ENCODE results near the gene LZTFL1. TPM values are rescaled to one million over a fixed set of nuclear protein-coding genes. Genes with fewer than 3 reads are reported as not detected.

Gene LZTFL1
- total RNA-seq, 1 experiment from 2014 or later = 21.0 TPM

GRCh38 chr3:45838466-45838865 lies 3.5 kb downstream of the LZTFL1 start:
- ChIA-PET POLR2A (no interaction called here), RAD21 (ENCODE audit: low non-redundant PET in 1 of 2, low total read pairs in 2 of 2, uncharacterized antibody in 2 of 2, unreplicated experiment in 2 of 2) (interaction anchor here in 1 of 2 experiments (0.5 kb wide), 1 partner anchor 61 kb away, joined by 3 read pairs; no protein-coding TSS in a partner anchor), CTCF (no interaction called here)
- H3K9me3 ChIP-seq (ENCODE audit: control insufficient read depth in 1 of 2, insufficient read depth in 1 of 2, low read depth in 1 of 2, low read length in 2 of 2) = no peaks in the 10 kb centered on the region
- H3K4me2 ChIP-seq (ENCODE audit: low read length) = no peak overlapping the region
- H3K9ac ChIP-seq (ENCODE audit: low read length) = no peak overlapping the region
- intact Hi-C loops (cut with micrococcal nuclease) = no loop called here
- DNase-seq (ENCODE audit: low read depth, low spot score) (no peak), ATAC-seq (no peak)
- H3K79me2 ChIP-seq (ENCODE audit: insufficient read depth, low read length) = no peaks in the 10 kb centered on the region
- no peak overlapping the region for H2AFZ ChIP-seq (ENCODE audit: low read depth, low read length, poor library complexity, severe bottlenecking)
- H3K4me3 ChIP-seq (replicated peaks in 1 of 2; ENCODE audit: low read depth in 1 of 2, low read length in 2 of 2) = no peak overlapping the region
- BruUV-seq (replicated peaks) = no TSS peak
- no peaks in the 10 kb centered on the region for H4K20me1 ChIP-seq (ENCODE audit: insufficient read depth)
- H3K36me3 ChIP-seq (ENCODE audit: control insufficient read depth in 1 of 2, insufficient read depth in 2 of 2, low read length in 2 of 2) = peaks cover 3 to 5% of the 10 kb centered on the region in 2 experiments; a peak in 2 of 4 replicates
- no peaks in the 10 kb centered on the region for H3K27me3 ChIP-seq (ENCODE audit: insufficient read depth, low read length)
- H3K4me1 ChIP-seq (ENCODE audit: control insufficient read depth in 1 of 2, insufficient read depth in 2 of 2, low read length in 2 of 2) = peaks cover 3 to 14% of the 10 kb centered on the region in 2 experiments; a peak in 3 of 4 replicates
- H3K27ac ChIP-seq (ENCODE audit: low read depth, low read length) = no peak overlapping the region
- no peaks in the 10 kb centered on the region for H3K9me2 ChIP-seq (ENCODE audit: insufficient read depth)
- TF ChIP-seq ZFX (IDR thresholded peaks at IDR 0.05) (no peak), CBX3 (IDR thresholded peaks at IDR 0.05; ENCODE audit: low read depth) (no peak), ATF3 (IDR thresholded peaks at IDR 0.05) (no peak)

- intact Hi-C loops (cut with micrococcal nuclease) = loop anchor here (1.0 to 5.0 kb wide), 4 partner anchors 71 to 795 kb away; no protein-coding TSS in a partner anchor
- ChIA-PET CTCF (interaction anchor here (0.7 to 3.0 kb wide), 13 partner anchors 8 to 792 kb away, joined by 3 to 65 read pairs (median 3); partner anchors contain the start of gene LZTFL1), POLR2A (interaction anchor here (1.0 kb wide), 1 partner anchor 10 kb away, joined by 3 read pairs; no protein-coding TSS in a partner anchor), RAD21 (ENCODE audit: low non-redundant PET in 1 of 2, low total read pairs in 2 of 2, uncharacterized antibody in 2 of 2, unreplicated experiment in 2 of 2) (interaction anchor here (0.6 to 1.7 kb wide), 3 partner anchors 72 to 320 kb away, joined by 3 to 14 read pairs (median 3); no protein-coding TSS in a partner anchor)
- H3K4me1 ChIP-seq (ENCODE audit: control insufficient read depth in 1 of 2, insufficient read depth in 2 of 2, low read length in 2 of 2) = no peaks in the 10 kb centered on the region
- no peak overlapping the region for H2AFZ ChIP-seq (ENCODE audit: low read depth, low read length, poor library complexity, severe bottlenecking)
- TF ChIP-seq CTCF (IDR thresholded peaks at IDR 0.05 in 2 of 3, conservative IDR thresholded peaks at IDR 0.05 in 1 of 3; ENCODE audit: borderline replicate concordance in 1 of 3, insufficient read depth in 1 of 3, low read depth in 2 of 3, low read length in 2 of 3) (peak; percentile 37 to 73 (median 57)), ZNF274 (IDR thresholded peaks at IDR 0.05; ENCODE audit: low read depth, low read length) (no peak), RAD21 (IDR thresholded peaks at IDR 0.05; ENCODE audit: low read depth) (peak; percentile 88)
- DNase-seq (ENCODE audit: low read depth, low spot score) = peak; percentile 21
- H3K9me3 ChIP-seq (ENCODE audit: control insufficient read depth in 1 of 2, insufficient read depth in 1 of 2, low read depth in 1 of 2, low read length in 2 of 2) = no peaks in the 10 kb centered on the region
- H3K27me3 ChIP-seq (ENCODE audit: insufficient read depth, low read length) = no peaks in the 10 kb centered on the region
- H3K36me3 ChIP-seq (ENCODE audit: control insufficient read depth in 1 of 2, insufficient read depth in 2 of 2, low read length in 2 of 2) = peaks cover 5 to 6% of the 10 kb centered on the region in 2 experiments; a peak in 2 of 4 replicates
- H3K4me2 ChIP-seq (ENCODE audit: low read length) = no peak overlapping the region
- no peaks in the 10 kb centered on the region for H3K79me2 ChIP-seq (ENCODE audit: insufficient read depth, low read length)
- no peak overlapping the region for H3K9ac ChIP-seq (ENCODE audit: low read length)
- no peaks in the 10 kb centered on the region for H3K9me2 ChIP-seq (ENCODE audit: insufficient read depth)
- BruUV-seq (replicated peaks) = no TSS peak
- no peak overlapping the region for H3K4me3 ChIP-seq (replicated peaks in 1 of 2; ENCODE audit: low read depth in 1 of 2, low read length in 2 of 2)
- peak; percentile 93 for ATAC-seq
- H3K27ac ChIP-seq (ENCODE audit: low read depth, low read length) = no peak overlapping the region
- H4K20me1 ChIP-seq (ENCODE audit: insufficient read depth) = no peaks in the 10 kb centered on the region
Observed at GRCh38 chr3:45832699-45833098, 9.2 kb downstream of the LZTFL1 start.
